ENCODE data around the gene ZFHX3.

DNA sequence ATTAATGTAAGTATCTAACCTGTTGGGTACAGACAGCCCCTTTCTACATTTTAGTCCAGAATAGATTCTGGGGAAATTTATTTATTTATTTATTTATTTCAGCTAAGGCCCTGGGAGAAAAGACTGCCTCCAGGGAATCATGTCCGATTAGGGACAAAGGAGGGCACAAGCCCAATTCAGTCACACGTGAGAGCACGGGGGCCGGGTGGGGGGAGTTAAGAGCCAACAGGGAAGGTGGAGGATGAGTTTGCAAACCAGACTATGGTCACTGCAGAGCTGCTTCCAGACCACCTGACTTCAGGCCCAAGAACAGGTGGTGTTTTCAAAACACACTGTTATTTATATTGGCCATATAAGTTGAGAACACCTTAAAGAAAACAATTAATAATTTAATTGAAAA is 1.6 kb upstream of the ZFHX3 start:
- TF ChIP-seq BHLHE40 (IDR thresholded peaks at IDR 0.05; ENCODE audit: borderline replicate concordance) (no peak), FOXA1 (IDR thresholded peaks at IDR 0.05) (no peak), TARDBP (IDR thresholded peaks at IDR 0.05) (no peak), NFRKB (IDR thresholded peaks at IDR 0.05) (no peak), PKNOX1 (IDR thresholded peaks at IDR 0.05) (no peak), SUZ12 (IDR thresholded peaks at IDR 0.05) (no peak), FOXM1 (IDR thresholded peaks at IDR 0.05; ENCODE audit: borderline replicate concordance) (no peak), ELF4 (IDR thresholded peaks at IDR 0.05) (no peak), CTBP1 (IDR thresholded peaks at IDR 0.05; ENCODE audit: borderline replicate concordance) (no peak), ZNF384 (IDR thresholded peaks at IDR 0.05) (no peak), SP1 (IDR thresholded peaks at IDR 0.05) (no peak), L3MBTL2 (conservative IDR thresholded peaks at IDR 0.05) (no peak)
